Activated CD8-positive, alpha-beta T cell treated with anti-CD3 and anti-CD28 coated beads for 36 hours (primary cell): ENCODE results near the gene HLA-DQB2. TPM values are rescaled to one million over a fixed set of nuclear protein-coding genes. Genes with fewer than 3 reads are reported as not detected.

Experiments
- ATAC-seq: fragments of 200-7000 bp; cut with Tn5 transposase; one replicate; pipeline ENCODE4 v1.10.0; 2021; ENCODE audit warnings: mild to moderate bottlenecking, moderate library complexity
- CTCF ChIA-PET: fragments of 350-600 bp; sonication (Branson Sonifier 250); formaldehyde crosslinking; loops from one replicate; lab custom pipeline; 2021; ENCODE audit warnings: antibody characterized with exemption; lab: Charles Lee
- POLR2A ChIA-PET: fragments of 350-600 bp; sonication (Branson Sonifier 250); formaldehyde crosslinking; loops from one replicate; lab custom pipeline; 2021; ENCODE audit warnings: antibody characterized with exemption; lab: Charles Lee
- DNase-seq: peaks from one replicate; pipeline ENCODE4 v3.0.0-alpha.2; 2020
- H3K27ac Mint-ChIP-seq: one replicate; pipeline ENCODE4 v1.8.0; 2021; ENCODE audit warnings: mild to moderate bottlenecking, mixed read lengths
- H3K27me3 Mint-ChIP-seq: one replicate; pipeline ENCODE4 v1.8.0; 2021; ENCODE audit warnings: mixed read lengths
- H3K36me3 Mint-ChIP-seq: one replicate; pipeline ENCODE4 v1.8.0; 2021; ENCODE audit warnings: low read depth, mixed read lengths
- H3K4me1 Mint-ChIP-seq: one replicate; pipeline ENCODE4 v1.8.0; 2021; ENCODE audit warnings: low read depth, mixed read lengths
- H3K4me3 Mint-ChIP-seq: one replicate; pipeline ENCODE4 v1.8.0; 2021; ENCODE audit warnings: mild to moderate bottlenecking, moderate library complexity, mixed read lengths
- H3K9me3 Mint-ChIP-seq: one replicate; pipeline ENCODE4 v1.8.0; 2021; ENCODE audit warnings: mixed read lengths
- CTCF ChIP-seq: fragments of 200-600 bp; IDR thresholded peaks from one replicate; pipeline ENCODE4 v1.8.0; 2022; ENCODE audit warnings: antibody characterized with exemption, mild to moderate bottlenecking
- intact Hi-C: fragments of 100-400 bp; cut with micrococcal nuclease; formaldehyde crosslinking; loops from one replicate; pipeline ENCODE4 v1.10.0; 2022
- total RNA-seq, 2 experiments: library from RNA; stranded (reverse); gene quantifications; one replicate each; pipeline ENCODE4 v1.2.3, GENCODE V29; 2021

The HLA-DQB2 gene
- total RNA-seq, 2 experiments from 2014 or later: 0.60 TPM; not detected in 1

GRCh38 chr6:32742374-32742773, 21.0 kb downstream of the HLA-DQB2 start:
- no peak overlapping the region for H3K4me3 Mint-ChIP-seq
- ChIA-PET CTCF (no interaction called here), POLR2A (no interaction called here)
- H3K9me3 Mint-ChIP-seq: no peaks in the 10 kb centered on the region
- peaks cover 2% of the 10 kb centered on the region for H3K4me1 Mint-ChIP-seq
- no peak for DNase-seq
- intact Hi-C loops: no loop called here
- no peak overlapping the region for H3K27ac Mint-ChIP-seq
- no peak for TF ChIP-seq CTCF
- peaks cover 26% of the 10 kb centered on the region for H3K27me3 Mint-ChIP-seq
- no peaks in the 10 kb centered on the region for H3K36me3 Mint-ChIP-seq
- ATAC-seq: no peak

DNA sequence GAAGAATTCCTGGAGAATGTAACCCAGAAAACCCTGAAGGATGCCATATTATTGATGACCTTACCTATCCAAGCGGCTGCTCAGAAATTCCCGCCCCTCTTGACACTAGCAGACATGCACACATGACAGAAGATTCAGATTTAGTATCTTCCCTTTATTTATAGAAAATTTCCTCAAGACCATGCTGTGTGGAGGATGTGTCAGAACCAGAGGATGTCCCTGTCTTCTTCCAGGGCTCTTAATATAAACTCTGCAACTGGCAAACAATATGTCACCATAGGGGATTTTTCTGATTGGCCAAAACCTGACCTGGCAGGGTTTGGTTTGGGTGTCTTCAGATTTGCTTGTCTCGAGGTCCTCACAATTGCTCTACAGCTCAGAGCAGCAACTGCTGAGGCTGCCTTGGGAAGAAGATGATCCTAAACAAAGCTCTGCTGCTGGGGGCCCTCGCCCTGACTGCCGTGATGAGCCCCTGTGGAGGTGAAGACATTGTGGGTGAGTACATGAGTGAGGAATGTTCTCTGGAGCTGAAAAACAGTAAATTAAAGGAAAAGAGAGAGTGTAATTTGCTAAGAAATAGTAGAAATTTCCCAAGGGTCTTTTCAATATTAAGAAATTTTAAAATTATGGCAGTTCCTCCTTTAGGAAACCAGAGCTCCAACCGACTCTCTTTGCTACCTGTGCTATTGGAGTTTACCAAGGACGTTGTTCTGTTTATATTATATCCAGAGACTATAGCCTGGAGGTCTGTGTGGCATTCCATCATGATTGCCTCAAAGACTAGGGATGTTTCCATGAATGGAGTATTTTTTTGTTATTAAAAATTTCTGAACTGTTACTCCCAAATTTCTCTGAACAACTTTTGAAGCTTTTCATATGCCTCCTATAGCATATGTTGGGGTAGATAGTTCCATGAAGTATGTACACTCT, 22.0 kb downstream of the HLA-DQB2 start, which contains the start of gene HLA-DQA2:
HLA-DQA2 (plus strand) TSS at position 361 of the 930 bp plus-strand sequence; CDS start at position 414, 53 bp downstream.
- H3K36me3 Mint-ChIP-seq: no peaks in the 10 kb centered on the region
- H3K4me1 Mint-ChIP-seq: peaks cover 2% of the 10 kb centered on the region
- H3K4me3 Mint-ChIP-seq: no peak within 1 kb of the TSS
- no peak within 1 kb of the TSS for H3K27ac Mint-ChIP-seq
- no peaks in the 10 kb centered on the region for H3K9me3 Mint-ChIP-seq
- DNase-seq: no peak
- CTCF ChIA-PET: interaction anchor here (1.0 kb wide), 2 partner anchors 56 to 119 kb away, joined by 3 read pairs; no protein-coding TSS in a partner anchor
- TF ChIP-seq CTCF: no peak
- intact Hi-C loops: no loop called here
- POLR2A ChIA-PET: no interaction called here
- no peak for ATAC-seq
- peaks cover 21% of the 10 kb centered on the region for H3K27me3 Mint-ChIP-seq

DNA sequence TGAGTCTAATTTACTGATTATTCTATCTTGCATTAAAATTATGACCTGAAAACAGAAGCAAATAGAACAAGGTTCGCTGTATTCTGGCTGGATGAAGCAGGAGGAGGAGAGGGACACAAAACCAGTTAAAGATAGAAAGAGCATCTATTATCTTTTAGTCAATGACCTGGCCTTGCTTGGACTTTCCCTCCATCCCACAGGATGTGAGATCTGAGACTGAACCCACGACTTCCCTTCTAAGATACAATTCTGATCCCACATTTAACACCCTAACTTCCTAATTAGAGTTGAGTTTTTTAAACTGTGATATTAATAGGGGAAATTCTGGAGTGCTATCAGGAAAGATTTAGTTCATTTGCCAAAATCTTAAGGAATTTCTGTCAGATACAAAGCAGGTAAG, 25.2 kb downstream of the HLA-DQB2 start:
- H3K4me3 Mint-ChIP-seq: no peak overlapping the region
- ChIA-PET CTCF (no interaction called here), POLR2A (no interaction called here)
- H3K9me3 Mint-ChIP-seq: no peaks in the 10 kb centered on the region
- H3K36me3 Mint-ChIP-seq: no peaks in the 10 kb centered on the region
- H3K27ac Mint-ChIP-seq: no peak overlapping the region
- TF ChIP-seq CTCF: no peak
- peaks cover 22% of the 10 kb centered on the region for H3K27me3 Mint-ChIP-seq
- H3K4me1 Mint-ChIP-seq: peaks cover 2% of the 10 kb centered on the region
- intact Hi-C loops: no loop called here
- no peak for ATAC-seq
- DNase-seq: no peak

DNA sequence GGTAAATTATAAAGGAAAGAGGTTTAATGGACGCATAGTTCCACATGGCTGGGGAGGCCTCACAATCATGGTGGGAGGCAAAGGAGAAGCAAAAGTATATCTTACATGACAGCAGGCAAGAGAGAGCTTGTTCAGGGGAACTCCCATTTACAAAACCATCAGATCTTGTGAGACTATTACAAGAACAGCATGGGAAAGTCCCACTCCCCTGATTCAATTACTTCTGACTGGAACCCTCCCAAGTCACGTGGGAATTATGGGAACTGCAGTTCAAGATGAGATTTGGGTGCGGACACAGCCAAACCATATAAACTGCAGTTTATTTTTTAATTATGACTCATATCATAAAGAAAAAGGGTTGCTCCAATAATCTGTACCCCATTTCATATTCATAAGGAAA, 44.5 kb downstream of the HLA-DQB2 start:
- CTCF ChIA-PET: interaction anchor here (1.5 kb wide), 1 partner anchor 87 kb away, joined by 3 read pairs; no protein-coding TSS in a partner anchor
- DNase-seq: no peak
- no peaks in the 10 kb centered on the region for H3K9me3 Mint-ChIP-seq
- TF ChIP-seq CTCF: no peak
- ATAC-seq: peak; percentile 42
- intact Hi-C loops: loop anchor here (10.0 kb wide), 1 partner anchor 76 kb away; no protein-coding TSS in a partner anchor
- POLR2A ChIA-PET: interaction anchor here (0.6 kb wide), 1 partner anchor 425 kb away, joined by 3 read pairs; no protein-coding TSS in a partner anchor
- no peaks in the 10 kb centered on the region for H3K36me3 Mint-ChIP-seq
- H3K4me3 Mint-ChIP-seq: no peak overlapping the region
- H3K27ac Mint-ChIP-seq: no peak overlapping the region
- no peaks in the 10 kb centered on the region for H3K4me1 Mint-ChIP-seq
- peaks cover 19% of the 10 kb centered on the region for H3K27me3 Mint-ChIP-seq

DNA sequence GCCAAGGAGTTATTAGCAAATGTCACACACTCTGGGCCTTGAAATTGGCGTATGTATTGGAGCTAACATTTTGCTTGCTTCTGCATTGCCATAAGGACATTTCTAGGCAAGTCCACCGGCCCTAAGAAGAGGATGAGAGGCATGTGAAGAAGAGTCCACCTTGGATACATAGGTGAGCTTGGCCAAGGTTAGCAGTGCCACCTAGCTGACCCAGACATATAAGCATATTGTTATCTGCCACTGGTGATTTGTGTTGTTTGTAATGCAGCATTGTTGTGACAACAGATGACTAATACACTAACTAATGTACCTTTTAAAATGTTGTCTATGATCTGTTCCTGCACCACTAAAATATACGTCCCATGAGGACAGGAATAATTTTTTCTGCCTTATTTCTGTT, 46.9 kb downstream of the HLA-DQB2 start:
- Mint-ChIP-seq H3K27me3 (peaks cover 15% of the 10 kb centered on the region), H3K9me3 (no peaks in the 10 kb centered on the region), H3K36me3 (no peaks in the 10 kb centered on the region), H3K4me3 (no peak overlapping the region), H3K27ac (no peak overlapping the region), H3K4me1 (no peaks in the 10 kb centered on the region)
- DNase-seq: no peak
- POLR2A ChIA-PET: interaction anchor here (0.6 kb wide), 1 partner anchor 1304 kb away, joined by 4 read pairs; no protein-coding TSS in a partner anchor
- no peak for TF ChIP-seq CTCF
- no peak for ATAC-seq
- intact Hi-C loops: loop anchor here (10.0 kb wide), 1 partner anchor 78 kb away; no protein-coding TSS in a partner anchor
- CTCF ChIA-PET: interaction anchor here (1.2 to 2.1 kb wide), 3 partner anchors 152 to 302 kb away, joined by 3 to 7 read pairs (median 4); no protein-coding TSS in a partner anchor
